Right lobe of liver (tissue), 6 donors: ENCODE data around the gene SLC5A8. TPM values are rescaled to one million over a fixed set of nuclear protein-coding genes. Genes with fewer than 3 reads are reported as not detected.

Experiments
- ATAC-seq, 4 donors: fragments of 200-7000 bp; cut with Tn5 transposase; one replicate each; pipeline ENCODE4 v1.9.1; 2020; ENCODE audit warnings: mild to moderate bottlenecking in 4 of 4, moderate library complexity in 4 of 4
- DNase-seq, 3 donors: peaks; one replicate each; pipeline ENCODE4 v3.0.0-alpha.2; 2020
- H3K27ac ChIP-seq, 3 donors: fragments of 200-600 bp; one replicate each; pipeline ENCODE4 v1.8.0; 2022
- H3K27me3 ChIP-seq, 2 donors: fragments of 200-600 bp; one replicate each; pipeline ENCODE4 v1.8.0; 2022
- H3K36me3 ChIP-seq, 4 donors: fragments of 200-600 bp; sonication (generic) in 1 of 4; one replicate each; pipeline versions ENCODE4 v1.5.1 to v1.8.0; 2017 to 2022; ENCODE audit warnings: control low read depth in 1 of 4
- H3K4me1 ChIP-seq, 4 donors: fragments of 200-600 bp; sonication (generic) in 1 of 4; one replicate each; pipeline versions ENCODE4 v1.5.1 to v1.8.0; 2017 to 2022; ENCODE audit warnings: control low read depth in 1 of 4
- H3K4me3 ChIP-seq, 3 donors: fragments of 200-600 bp; one replicate each; pipeline ENCODE4 v1.8.0; 2022
- H3K9me3 ChIP-seq, 4 donors: fragments of 200-600 bp; sonication (generic) in 1 of 4; one replicate each; pipeline versions ENCODE4 v1.5.1 to v1.8.0; 2017 to 2022; ENCODE audit warnings: control low read depth in 1 of 4
- POLR2A ChIP-seq: fragments of 450-650 bp; IDR thresholded peaks from one replicate; pipeline ENCODE4 v1.6.1; 2017; ENCODE audit warnings: antibody characterized with exemption, mild to moderate bottlenecking
- WGBS: methylation state at CpG from one replicate; pipeline ENCODE4 v1.1.6; 2018; ENCODE audit warnings: low coverage, low lambda C conversion rate; ENCODE audit not compliant: insufficient coverage; ENCODE audit errors: missing lambda C conversion rate; 5-methylcytosine and 5-hydroxymethylcytosine counted together
- intact Hi-C, 2 donors: fragments of 100-400 bp; cut with DNase I; formaldehyde crosslinking; loops; one replicate each; pipeline versions ENCODE4 v1.11.2 to v1.14.1; 2022
- total RNA-seq, 6 experiments: library from RNA; depleted of rRNA in 2 of 6; stranded (reverse); fragments of >200 nt in 2 of 6; fragmentation: NEBNext Ultra II Directional in 3 of 6; extraction: Animal tissue kit (Norgen Biotek cat#: 25700) in 3 of 6; gene quantifications; one replicate each; pipeline versions ENCODE4 v1.1.0 to v1.2.4, GENCODE V29; 2016 to 2023
- TF ChIP-seq, protein P1 (sequence below), 4 donors: fragments of 200-600 bp in 3 of 4; fragments of 450-650 bp in 1 of 4; IDR thresholded peaks; one replicate each; pipeline versions ENCODE4 v1.5.1 to v1.8.0; 2016 to 2022; ENCODE audit warnings: antibody characterized with exemption in 4 of 4, mild to moderate bottlenecking in 2 of 4
- donor health status: DM: no; HTN: yes; CAD: no.
- donor health status: DM: no; HTN: no; CAD: no.
- donor health status: DM: no; HTN: no; CAD: no.
- donor health status: DM: no; HTN: yes; CAD: no.
- donor health status: DM: no; HTN: yes; CAD: no.

SLC5A8 gene
- total RNA-seq, 6 experiments from 2014 or later = not detected

DNA sequence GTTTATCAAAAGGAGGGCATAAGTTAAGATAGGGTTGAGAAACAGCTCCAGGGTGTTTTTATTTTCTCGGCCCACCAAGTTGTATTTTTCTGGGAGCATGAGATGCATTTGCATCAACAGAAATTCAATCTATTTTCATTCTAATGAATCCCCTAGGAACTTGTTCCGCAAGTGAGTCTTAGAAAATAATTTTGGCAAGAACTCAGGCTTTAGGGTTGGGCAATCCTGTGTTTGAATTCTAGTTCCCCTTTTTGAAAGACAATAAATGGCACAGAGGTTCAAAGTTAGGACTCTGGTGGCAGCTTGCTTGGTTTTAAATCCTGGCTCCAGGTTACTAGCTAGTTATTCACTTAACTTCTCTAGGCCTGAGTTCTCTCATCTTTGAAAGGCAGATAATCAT, 23.7 kb downstream of the SLC5A8 start:
- Histone ChIP-seq H3K36me3 (no peaks in the 10 kb centered on the region), H3K4me3 (no peak overlapping the region), H3K27me3 (no peaks in the 10 kb centered on the region), H3K27ac (no peak overlapping the region), H3K4me1 (no peaks in the 10 kb centered on the region), H3K9me3 (no peaks in the 10 kb centered on the region)
- no peak for TF ChIP-seq POLR2A
- TF ChIP-seq, protein P1, sequence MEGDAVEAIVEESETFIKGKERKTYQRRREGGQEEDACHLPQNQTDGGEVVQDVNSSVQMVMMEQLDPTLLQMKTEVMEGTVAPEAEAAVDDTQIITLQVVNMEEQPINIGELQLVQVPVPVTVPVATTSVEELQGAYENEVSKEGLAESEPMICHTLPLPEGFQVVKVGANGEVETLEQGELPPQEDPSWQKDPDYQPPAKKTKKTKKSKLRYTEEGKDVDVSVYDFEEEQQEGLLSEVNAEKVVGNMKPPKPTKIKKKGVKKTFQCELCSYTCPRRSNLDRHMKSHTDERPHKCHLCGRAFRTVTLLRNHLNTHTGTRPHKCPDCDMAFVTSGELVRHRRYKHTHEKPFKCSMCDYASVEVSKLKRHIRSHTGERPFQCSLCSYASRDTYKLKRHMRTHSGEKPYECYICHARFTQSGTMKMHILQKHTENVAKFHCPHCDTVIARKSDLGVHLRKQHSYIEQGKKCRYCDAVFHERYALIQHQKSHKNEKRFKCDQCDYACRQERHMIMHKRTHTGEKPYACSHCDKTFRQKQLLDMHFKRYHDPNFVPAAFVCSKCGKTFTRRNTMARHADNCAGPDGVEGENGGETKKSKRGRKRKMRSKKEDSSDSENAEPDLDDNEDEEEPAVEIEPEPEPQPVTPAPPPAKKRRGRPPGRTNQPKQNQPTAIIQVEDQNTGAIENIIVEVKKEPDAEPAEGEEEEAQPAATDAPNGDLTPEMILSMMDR (IDR thresholded peaks at IDR 0.05) = no peak
- 30% methylated on average over 2 of the region's 2 CpGs for WGBS
- DNase-seq (no peak), ATAC-seq (no peak)
- intact Hi-C loops = no loop called here

DNA sequence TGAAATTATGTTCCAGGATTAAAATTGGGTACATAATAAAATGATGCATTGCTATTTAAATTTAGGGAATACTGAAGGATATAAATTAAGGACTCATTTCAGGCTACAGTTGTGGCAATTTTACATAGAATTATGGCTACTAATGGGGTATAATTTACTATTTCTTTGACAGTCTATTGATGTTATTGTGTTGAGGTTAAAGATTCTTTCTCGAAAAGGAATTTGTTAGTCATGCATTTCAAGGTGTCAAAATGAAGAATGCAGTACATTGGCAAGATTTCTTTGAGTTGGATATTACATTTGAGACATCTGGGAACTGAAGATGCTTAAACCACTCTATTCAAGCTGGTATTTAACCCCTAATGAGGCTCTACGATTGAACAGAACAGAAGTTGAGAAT, 28.3 kb downstream of the SLC5A8 start:
- Histone ChIP-seq H3K27me3 (no peaks in the 10 kb centered on the region), H3K4me3 (no peak overlapping the region), H3K27ac (no peak overlapping the region), H3K9me3 (no peaks in the 10 kb centered on the region), H3K4me1 (no peaks in the 10 kb centered on the region), H3K36me3 (no peaks in the 10 kb centered on the region)
- ATAC-seq (no peak), DNase-seq (no peak)
- intact Hi-C loops = no loop called here
- 37% methylated on average over 2 of the region's 2 CpGs for WGBS
- TF ChIP-seq, protein P1 (IDR thresholded peaks at IDR 0.05) = no peak
- no peak for TF ChIP-seq POLR2A

DNA sequence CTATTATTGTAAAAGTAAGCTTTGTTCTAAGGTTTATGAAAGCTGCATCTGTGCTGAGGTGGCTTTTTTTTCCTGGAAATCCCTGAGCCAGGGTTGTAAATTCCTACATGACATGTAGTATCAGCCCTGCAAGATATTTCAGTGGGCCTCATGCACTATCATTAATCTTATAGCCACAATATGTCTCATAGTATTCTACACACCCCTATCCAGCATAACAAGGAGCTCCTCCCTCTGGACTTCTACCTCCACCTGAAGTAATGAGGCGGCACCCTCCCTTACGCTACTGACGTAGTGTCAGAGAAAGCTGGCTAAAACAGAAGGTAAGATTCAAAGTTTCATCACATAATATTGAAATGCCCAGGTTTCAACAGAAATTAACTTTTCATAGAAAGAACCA, 35.5 kb downstream of the SLC5A8 start:
- TF ChIP-seq POLR2A = no peak
- TF ChIP-seq, protein P1 (IDR thresholded peaks at IDR 0.05) = no peak
- Histone ChIP-seq H3K4me3 (no peak overlapping the region), H3K9me3 (no peaks in the 10 kb centered on the region), H3K4me1 (no peaks in the 10 kb centered on the region), H3K27me3 (no peaks in the 10 kb centered on the region), H3K36me3 (no peaks in the 10 kb centered on the region), H3K27ac (no peak overlapping the region)
- intact Hi-C loops = no loop called here
- DNase-seq = no peak
- ATAC-seq = no peak
- 42% methylated on average over 3 of the region's 3 CpGs for WGBS

- no peak for ATAC-seq
- Histone ChIP-seq H3K36me3 (no peaks in the 10 kb centered on the region), H3K27me3 (no peaks in the 10 kb centered on the region), H3K9me3 (no peaks in the 10 kb centered on the region), H3K27ac (no peak overlapping the region), H3K4me3 (no peak overlapping the region), H3K4me1 (no peaks in the 10 kb centered on the region)
- no peak for TF ChIP-seq POLR2A
- no peak for DNase-seq
- intact Hi-C loops = no loop called here
- 56% methylated on average over 4 of the region's 7 CpGs for WGBS
Measured at GRCh38 chr12:101173197-101173749, 36.8 kb downstream of the SLC5A8 start.

DNA sequence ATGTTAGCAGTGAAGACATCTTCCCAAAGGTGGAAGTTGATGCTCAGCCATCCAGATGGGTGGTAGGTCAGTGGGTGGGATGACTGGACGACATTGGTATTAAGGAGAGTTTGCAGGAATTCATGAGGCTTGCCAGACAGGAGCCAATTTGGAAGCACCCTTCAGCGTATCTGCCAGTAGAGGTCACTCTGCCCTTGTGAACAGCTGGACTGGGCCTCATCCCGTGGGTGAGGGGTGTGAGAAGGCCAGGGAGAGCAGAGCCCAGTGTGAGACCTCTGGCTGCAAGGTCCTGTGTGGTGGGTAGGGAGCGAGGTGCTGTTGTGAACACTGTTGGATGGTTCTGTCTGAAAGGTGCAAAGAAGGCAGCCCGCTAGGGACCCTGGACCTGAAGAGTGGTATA, 37.7 kb downstream of the SLC5A8 start:
- ATAC-seq (peak in 1 of 4 donors; percentile 43), DNase-seq (no peak)
- TF ChIP-seq, protein P1 (IDR thresholded peaks at IDR 0.05) = no peak
- no peak for TF ChIP-seq POLR2A
- 33% methylated on average over 3 of the region's 5 CpGs for WGBS
- H3K27ac ChIP-seq = no peak overlapping the region
- no peaks in the 10 kb centered on the region for H3K36me3 ChIP-seq
- no peaks in the 10 kb centered on the region for H3K27me3 ChIP-seq
- H3K4me3 ChIP-seq = no peak overlapping the region
- H3K9me3 ChIP-seq = no peaks in the 10 kb centered on the region
- intact Hi-C loops = no loop called here
- no peaks in the 10 kb centered on the region for H3K4me1 ChIP-seq
